Measurements from ENCODE around the gene NFYC. TPM values are rescaled to one million over a fixed set of nuclear protein-coding genes. Genes with fewer than 3 reads are reported as not detected.

The NFYC gene
- total and polyA plus RNA-seq, 2 experiments from 2014 or later, result 36.2 to 42.7 TPM

- TF ChIP-seq EZH2phosphoT487 (IDR thresholded peaks at IDR 0.05; ENCODE audit: unreplicated experiment), result no peak
- TF ChIP-seq, protein P1, sequence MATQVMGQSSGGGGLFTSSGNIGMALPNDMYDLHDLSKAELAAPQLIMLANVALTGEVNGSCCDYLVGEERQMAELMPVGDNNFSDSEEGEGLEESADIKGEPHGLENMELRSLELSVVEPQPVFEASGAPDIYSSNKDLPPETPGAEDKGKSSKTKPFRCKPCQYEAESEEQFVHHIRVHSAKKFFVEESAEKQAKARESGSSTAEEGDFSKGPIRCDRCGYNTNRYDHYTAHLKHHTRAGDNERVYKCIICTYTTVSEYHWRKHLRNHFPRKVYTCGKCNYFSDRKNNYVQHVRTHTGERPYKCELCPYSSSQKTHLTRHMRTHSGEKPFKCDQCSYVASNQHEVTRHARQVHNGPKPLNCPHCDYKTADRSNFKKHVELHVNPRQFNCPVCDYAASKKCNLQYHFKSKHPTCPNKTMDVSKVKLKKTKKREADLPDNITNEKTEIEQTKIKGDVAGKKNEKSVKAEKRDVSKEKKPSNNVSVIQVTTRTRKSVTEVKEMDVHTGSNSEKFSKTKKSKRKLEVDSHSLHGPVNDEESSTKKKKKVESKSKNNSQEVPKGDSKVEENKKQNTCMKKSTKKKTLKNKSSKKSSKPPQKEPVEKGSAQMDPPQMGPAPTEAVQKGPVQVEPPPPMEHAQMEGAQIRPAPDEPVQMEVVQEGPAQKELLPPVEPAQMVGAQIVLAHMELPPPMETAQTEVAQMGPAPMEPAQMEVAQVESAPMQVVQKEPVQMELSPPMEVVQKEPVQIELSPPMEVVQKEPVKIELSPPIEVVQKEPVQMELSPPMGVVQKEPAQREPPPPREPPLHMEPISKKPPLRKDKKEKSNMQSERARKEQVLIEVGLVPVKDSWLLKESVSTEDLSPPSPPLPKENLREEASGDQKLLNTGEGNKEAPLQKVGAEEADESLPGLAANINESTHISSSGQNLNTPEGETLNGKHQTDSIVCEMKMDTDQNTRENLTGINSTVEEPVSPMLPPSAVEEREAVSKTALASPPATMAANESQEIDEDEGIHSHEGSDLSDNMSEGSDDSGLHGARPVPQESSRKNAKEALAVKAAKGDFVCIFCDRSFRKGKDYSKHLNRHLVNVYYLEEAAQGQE (IDR thresholded peaks at IDR 0.05; ENCODE audit: unreplicated experiment), result no peak
Observed at GRCh38 chr1:40709802-40710278, 18.3 kb downstream of the NFYC start (continued).

DNA sequence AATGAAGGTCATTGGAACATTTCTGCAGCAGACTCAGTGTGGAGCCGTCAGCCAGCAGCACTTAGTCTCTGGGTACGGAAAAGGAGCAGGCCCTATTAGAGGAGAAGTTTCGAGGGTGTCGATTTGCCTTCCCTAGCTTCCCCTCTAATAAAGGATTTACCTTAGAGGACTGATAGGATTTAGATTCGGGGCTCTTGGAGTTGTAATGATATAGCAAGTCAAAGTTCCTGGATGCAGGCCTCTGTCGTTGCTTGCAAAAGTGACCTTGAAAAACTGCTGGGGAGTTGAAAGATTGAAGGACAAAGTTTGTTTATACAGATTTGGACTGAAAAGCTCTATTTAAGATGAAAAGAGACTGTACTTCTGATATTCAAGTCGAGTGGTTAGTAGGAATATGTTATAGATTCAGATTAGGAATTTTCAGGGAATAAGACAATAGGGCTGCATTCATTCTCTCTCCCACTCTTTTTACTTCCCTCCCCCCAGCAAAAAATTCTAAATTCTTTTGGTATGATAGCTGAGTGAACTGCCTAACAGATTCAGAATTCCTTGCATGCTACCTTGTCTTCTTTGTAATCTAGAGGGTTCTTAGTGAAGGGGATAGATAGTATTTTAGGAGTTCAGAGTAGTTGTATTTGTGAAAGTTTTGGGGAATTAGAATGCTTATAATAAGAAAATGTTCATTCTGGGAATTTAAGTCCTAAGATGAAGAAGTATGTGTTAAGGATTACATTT lies 19.2 kb downstream of the NFYC start:
- H3K4me1 Mint-ChIP-seq, result peaks cover 34% of the 10 kb centered on the region
- Histone ChIP-seq H3K4me3 (peak overlapping the region; percentile 50), H2AFZ (no peak overlapping the region), H4K20me1 (replicated peaks; ENCODE audit: insufficient read depth) (0 out of 2 replicates have a peak, but pooled peaks cover 4% of the 10 kb centered on the region), H3K36me3 (ENCODE audit: insufficient read depth) (no peaks in the 10 kb centered on the region), H3K4me2 (peak overlapping the region; percentile 68), H3K27ac (ENCODE audit: low read depth) (peak overlapping the region; percentile 73), H3K79me2 (replicated peaks; ENCODE audit: insufficient read depth) (peaks cover 91% of the 10 kb centered on the region), H3K9me2 (ENCODE audit: insufficient read depth) (no peaks in the 10 kb centered on the region), H3K4me1 (ENCODE audit: insufficient read depth) (peaks cover 29% of the 10 kb centered on the region), H3K27me3 (ENCODE audit: insufficient read depth) (no peaks in the 10 kb centered on the region), H3F3A (replicated peaks; ENCODE audit: low read depth) (no peaks in the 10 kb centered on the region)
- peak; percentile 43 for DNase-seq (ENCODE audit: low spot score)
- peak overlapping the region; percentile 96 for H3K4me3 Mint-ChIP-seq
- no peaks in the 10 kb centered on the region for H3K9me3 Mint-ChIP-seq
- H3K36me3 Mint-ChIP-seq (ENCODE audit: low read depth), result peaks cover 11% of the 10 kb centered on the region; the same call in 2 of the 3 replicates
- peak; percentile 8; the same call in 2 of the 3 replicates for ATAC-seq
- TF ChIP-seq NANOG (IDR thresholded peaks at IDR 0.05; ENCODE audit: borderline replicate concordance) (no peak), ZNF331 (CRISPR knock-in tag; IDR thresholded peaks at IDR 0.05; ENCODE audit: low read depth) (no peak)
- H3K27me3 Mint-ChIP-seq (ENCODE audit: insufficient read depth, low read depth, poor library complexity), result peaks cover 4% of the 10 kb centered on the region
- peak overlapping the region; percentile 82 for H3K27ac Mint-ChIP-seq

DNA sequence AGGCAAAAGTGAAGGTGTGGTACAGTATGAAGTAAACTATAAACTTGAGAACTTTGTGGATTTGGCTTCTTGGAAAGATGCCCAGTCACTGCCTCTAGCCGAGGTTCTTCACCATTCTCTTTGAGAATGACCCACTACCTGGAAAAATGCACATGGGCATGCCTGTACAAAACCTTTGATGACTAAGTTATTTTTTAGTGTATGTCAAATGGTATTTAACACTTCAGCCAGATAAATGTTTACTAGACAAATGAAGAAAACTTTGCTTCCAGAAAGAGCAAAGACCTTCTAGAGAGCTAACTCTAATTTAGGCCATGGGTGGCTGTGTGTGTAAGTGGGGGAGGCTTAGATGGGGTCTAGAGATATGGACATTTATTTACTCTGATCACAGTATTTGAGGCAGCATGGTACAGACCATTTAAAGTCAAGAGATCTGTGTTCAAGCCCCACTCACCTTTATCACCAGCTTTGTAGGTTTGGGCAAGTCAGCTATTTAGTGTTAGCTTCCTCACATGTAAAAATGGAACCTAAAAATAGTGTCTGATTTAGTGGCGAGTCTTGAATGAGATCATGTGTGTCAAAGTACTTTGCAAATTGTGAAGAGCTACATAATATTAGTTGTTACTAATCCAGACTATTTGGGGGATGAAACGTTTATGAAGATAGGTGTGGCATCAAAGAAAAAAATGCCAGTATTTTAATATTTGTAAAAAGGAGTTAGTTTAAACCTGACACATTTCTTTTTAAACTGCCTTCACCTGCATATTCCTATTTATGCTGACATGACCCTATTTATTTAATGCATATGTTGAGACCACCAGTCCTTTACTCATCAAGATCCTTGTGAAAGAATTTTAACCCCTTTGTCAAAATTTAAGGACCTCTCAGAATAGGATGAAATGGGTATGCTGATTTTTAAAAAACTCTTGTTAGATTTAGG lies 20.2 kb downstream of the NFYC start:
- Histone ChIP-seq H2AFZ (no peak overlapping the region), H3K79me2 (replicated peaks; ENCODE audit: insufficient read depth) (peaks cover 91% of the 10 kb centered on the region)
- TF ChIP-seq CREB1 (CRISPR knock-in tag; IDR thresholded peaks at IDR 0.05; ENCODE audit: low read depth), result no peak
- TF ChIP-seq, protein P2, sequence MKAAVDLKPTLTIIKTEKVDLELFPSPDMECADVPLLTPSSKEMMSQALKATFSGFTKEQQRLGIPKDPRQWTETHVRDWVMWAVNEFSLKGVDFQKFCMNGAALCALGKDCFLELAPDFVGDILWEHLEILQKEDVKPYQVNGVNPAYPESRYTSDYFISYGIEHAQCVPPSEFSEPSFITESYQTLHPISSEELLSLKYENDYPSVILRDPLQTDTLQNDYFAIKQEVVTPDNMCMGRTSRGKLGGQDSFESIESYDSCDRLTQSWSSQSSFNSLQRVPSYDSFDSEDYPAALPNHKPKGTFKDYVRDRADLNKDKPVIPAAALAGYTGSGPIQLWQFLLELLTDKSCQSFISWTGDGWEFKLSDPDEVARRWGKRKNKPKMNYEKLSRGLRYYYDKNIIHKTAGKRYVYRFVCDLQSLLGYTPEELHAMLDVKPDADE (IDR thresholded peaks at IDR 0.05), result no peak
- TF ChIP-seq CTCF (conservative IDR thresholded peaks at IDR 0.05; ENCODE audit: low read depth in 2 of 2), result no peak

More for the DNA sequence above, 20.2 kb downstream of the NFYC start:
- Mint-ChIP-seq H3K27me3 (ENCODE audit: insufficient read depth, low read depth, poor library complexity) (peaks cover 4% of the 10 kb centered on the region), H3K4me1 (peaks cover 34% of the 10 kb centered on the region), H3K4me3 (peak overlapping the region; percentile 96), H3K27ac (peak overlapping the region; percentile 82), H3K9me3 (no peaks in the 10 kb centered on the region), H3K36me3 (ENCODE audit: low read depth) (peaks cover 11% of the 10 kb centered on the region; the same call in 2 of the 3 replicates)
- Histone ChIP-seq H4K20me1 (replicated peaks; ENCODE audit: insufficient read depth) (0 out of 2 replicates have a peak, but pooled peaks cover 4% of the 10 kb centered on the region), H3K9me2 (ENCODE audit: insufficient read depth) (no peaks in the 10 kb centered on the region), H3F3A (replicated peaks; ENCODE audit: low read depth) (no peaks in the 10 kb centered on the region), H3K27ac (ENCODE audit: low read depth) (no peak overlapping the region), H3K36me3 (ENCODE audit: insufficient read depth) (no peaks in the 10 kb centered on the region), H3K27me3 (ENCODE audit: insufficient read depth) (no peaks in the 10 kb centered on the region), H3K4me2 (peak overlapping the region; percentile 68), H3K4me1 (ENCODE audit: insufficient read depth) (peaks cover 29% of the 10 kb centered on the region), H3K4me3 (peak overlapping the region; percentile 50)
- no peak for DNase-seq (ENCODE audit: low spot score)
- no peak for ATAC-seq

All from GM23338 (cell line).